ENCODE measurements around the gene ASTL. TPM values are rescaled to one million over a fixed set of nuclear protein-coding genes. Genes with fewer than 3 reads are reported as not detected.
A peak's percentile ranks its signal among the peaks of the same experiment; 100 is the strongest.

Gene ASTL
- polyA plus RNA-seq (2013, experiment 1 of 2): not detected
- not detected for polyA plus RNA-seq (2013, experiment 2 of 2)

- H3K18ac ChIP-seq (ENCODE audit: low read depth in 1 of 2, low read length in 2 of 2): no peak within 1 kb of the TSS
- no peak within 1 kb of the TSS for H3K4me3 ChIP-seq (ENCODE audit: insufficient read depth in 1 of 2, low read depth in 1 of 2, low read length in 2 of 2)
- no peak within 1 kb of the TSS for H2BK5ac ChIP-seq (ENCODE audit: low read depth, low read length, poor library complexity, severe bottlenecking)
- H2BK12ac ChIP-seq (ENCODE audit: low read length in 2 of 2): no peak within 1 kb of the TSS
- no peaks in the 10 kb centered on the region for H3K4me1 ChIP-seq (ENCODE audit: control insufficient read depth, insufficient read depth, low read depth, low read length)
- H3K4ac ChIP-seq (ENCODE audit: low read depth in 1 of 2, low read length in 2 of 2): no peak within 1 kb of the TSS
- H3K27ac ChIP-seq (ENCODE audit: low read length, poor library complexity, severe bottlenecking): no peak within 1 kb of the TSS
- peaks cover 39 to 56% of the 10 kb centered on the region in 2 experiments for H3K27me3 ChIP-seq (ENCODE audit: control insufficient read depth in 1 of 2, insufficient read depth in 1 of 2, low read length in 2 of 2)
- 3% methylated on average over 12 of the region's 17 CpGs for WGBS
- no peak within 1 kb of the TSS for H3K4me2 ChIP-seq (ENCODE audit: low read length, poor library complexity, severe bottlenecking)
- no peak within 1 kb of the TSS for H4K91ac ChIP-seq (ENCODE audit: low read length)
- H2BK120ac ChIP-seq (ENCODE audit: low read depth, low read length): no peak within 1 kb of the TSS
- no peak within 1 kb of the TSS for H2AFZ ChIP-seq (ENCODE audit: low read depth, low read length)
- H4K8ac ChIP-seq (ENCODE audit: low read length): no peak within 1 kb of the TSS
- DNase-seq: peak; percentile 32
- H2BK15ac ChIP-seq (ENCODE audit: low read depth, poor library complexity, severe bottlenecking): no peak within 1 kb of the TSS
- no peak within 1 kb of the TSS for H3K14ac ChIP-seq (ENCODE audit: low read length in 2 of 2)
- no peaks in the 10 kb centered on the region for H3K36me3 ChIP-seq (ENCODE audit: control insufficient read depth in 1 of 2, insufficient read depth in 2 of 2, low read depth in 1 of 2, low read length in 2 of 2)
- H3K9ac ChIP-seq (ENCODE audit: low read length): no peak within 1 kb of the TSS
- no peaks in the 10 kb centered on the region for H3K9me3 ChIP-seq (ENCODE audit: control insufficient read depth, low read length)
- no peak within 1 kb of the TSS for H3K23ac ChIP-seq (ENCODE audit: low read length in 2 of 2)
- H2AK5ac ChIP-seq (ENCODE audit: low read length, severe bottlenecking): no peak within 1 kb of the TSS
- H3K79me1 ChIP-seq (replicated peaks; ENCODE audit: low read length, poor library complexity, severe bottlenecking): no peaks in the 10 kb centered on the region
These were observed at the start of gene ASTL for GRCh38 chr2:96138179-96139145. ASTL (minus strand) TSS chr2:96138502; CDS start chr2:96138436, 66 bp downstream.

- no peak overlapping the region for H2AK5ac ChIP-seq (ENCODE audit: low read length, severe bottlenecking)
- 95% methylated on average over 4 of the region's 5 CpGs for WGBS
- peaks cover 3% of the 10 kb centered on the region for H3K4me1 ChIP-seq (ENCODE audit: control insufficient read depth, insufficient read depth, low read depth, low read length)
- H2BK12ac ChIP-seq (ENCODE audit: low read length in 2 of 2): no peak overlapping the region
- no peaks in the 10 kb centered on the region for H3K27me3 ChIP-seq (ENCODE audit: control insufficient read depth in 1 of 2, insufficient read depth in 1 of 2, low read length in 2 of 2)
- no peak overlapping the region for H2BK5ac ChIP-seq (ENCODE audit: low read depth, low read length, poor library complexity, severe bottlenecking)
- no peak overlapping the region for H3K4me2 ChIP-seq (ENCODE audit: low read length, poor library complexity, severe bottlenecking)
- H3K9me3 ChIP-seq (ENCODE audit: control insufficient read depth, low read length): no peaks in the 10 kb centered on the region
- no peak overlapping the region for H3K4ac ChIP-seq (ENCODE audit: low read depth in 1 of 2, low read length in 2 of 2)
- H3K27ac ChIP-seq (ENCODE audit: low read length, poor library complexity, severe bottlenecking): no peak overlapping the region
- H4K8ac ChIP-seq (ENCODE audit: low read length): no peak overlapping the region
- H3K23ac ChIP-seq (ENCODE audit: low read length in 2 of 2): no peak overlapping the region
- no peak overlapping the region for H2BK15ac ChIP-seq (ENCODE audit: low read depth, poor library complexity, severe bottlenecking)
- no peak for DNase-seq
- no peak overlapping the region for H2AFZ ChIP-seq (ENCODE audit: low read depth, low read length)
- no peak overlapping the region for H2BK120ac ChIP-seq (ENCODE audit: low read depth, low read length)
- H3K79me1 ChIP-seq (replicated peaks; ENCODE audit: low read length, poor library complexity, severe bottlenecking): peaks cover 19% of the 10 kb centered on the region
- H3K14ac ChIP-seq (ENCODE audit: low read length in 2 of 2): no peak overlapping the region
- H3K36me3 ChIP-seq (ENCODE audit: control insufficient read depth in 1 of 2, insufficient read depth in 2 of 2, low read depth in 1 of 2, low read length in 2 of 2): peaks cover 52 to 66% of the 10 kb centered on the region in 2 experiments
- H4K91ac ChIP-seq (ENCODE audit: low read length): no peak overlapping the region
- no peak overlapping the region for H3K18ac ChIP-seq (ENCODE audit: low read depth in 1 of 2, low read length in 2 of 2)
- H3K9ac ChIP-seq (ENCODE audit: low read length): no peak overlapping the region
- no peak overlapping the region for H3K4me3 ChIP-seq (ENCODE audit: insufficient read depth in 1 of 2, low read depth in 1 of 2, low read length in 2 of 2)
These were observed 48.3 kb upstream of the ASTL start for GRCh38 chr2:96186562-96186961.

DNA sequence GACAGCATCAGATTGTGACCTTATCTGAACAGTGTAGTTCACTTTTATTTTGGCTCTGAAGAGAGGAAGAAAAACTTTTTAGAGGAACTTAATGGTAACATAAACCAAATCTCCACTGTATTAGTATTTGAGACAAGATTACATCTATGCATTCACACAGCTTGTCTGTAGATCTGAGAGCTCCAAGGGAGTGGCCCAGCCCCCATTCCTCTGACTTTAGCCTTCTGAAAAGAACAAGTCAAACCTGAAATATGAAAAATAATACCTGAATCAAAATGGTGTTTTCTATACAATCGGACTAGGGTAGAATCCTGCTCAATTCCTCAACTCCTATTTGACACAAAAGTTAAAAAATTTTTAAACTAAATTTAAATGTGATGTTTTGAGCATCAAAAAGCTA is 47.2 kb upstream of the ASTL start:
- WGBS: no CpG with 5 or more reads among the region's 1 CpG

GRCh38 chr2:96184989-96185388 is 46.7 kb upstream of the ASTL start:
- Histone ChIP-seq H2BK12ac (ENCODE audit: low read length in 2 of 2) (no peak overlapping the region), H3K4me1 (ENCODE audit: control insufficient read depth, insufficient read depth, low read depth, low read length) (peaks cover 3% of the 10 kb centered on the region), H4K8ac (ENCODE audit: low read length) (no peak overlapping the region), H2AFZ (ENCODE audit: low read depth, low read length) (no peak overlapping the region), H3K14ac (ENCODE audit: low read length in 2 of 2) (no peak overlapping the region), H2BK15ac (ENCODE audit: low read depth, poor library complexity, severe bottlenecking) (no peak overlapping the region), H3K9me3 (ENCODE audit: control insufficient read depth, low read length) (no peaks in the 10 kb centered on the region), H3K4me2 (ENCODE audit: low read length, poor library complexity, severe bottlenecking) (no peak overlapping the region), H4K91ac (ENCODE audit: low read length) (no peak overlapping the region), H3K4ac (ENCODE audit: low read depth in 1 of 2, low read length in 2 of 2) (no peak overlapping the region), H3K4me3 (ENCODE audit: insufficient read depth in 1 of 2, low read depth in 1 of 2, low read length in 2 of 2) (no peak overlapping the region), H3K27me3 (ENCODE audit: control insufficient read depth in 1 of 2, insufficient read depth in 1 of 2, low read length in 2 of 2) (no peaks in the 10 kb centered on the region), H3K27ac (ENCODE audit: low read length, poor library complexity, severe bottlenecking) (no peak overlapping the region), H3K9ac (ENCODE audit: low read length) (no peak overlapping the region), H2AK5ac (ENCODE audit: low read length, severe bottlenecking) (no peak overlapping the region), H3K36me3 (ENCODE audit: control insufficient read depth in 1 of 2, insufficient read depth in 2 of 2, low read depth in 1 of 2, low read length in 2 of 2) (peaks cover 44 to 50% of the 10 kb centered on the region in 2 experiments), H2BK5ac (ENCODE audit: low read depth, low read length, poor library complexity, severe bottlenecking) (no peak overlapping the region), H3K18ac (ENCODE audit: low read depth in 1 of 2, low read length in 2 of 2) (no peak overlapping the region), H3K23ac (ENCODE audit: low read length in 2 of 2) (no peak overlapping the region), H2BK120ac (ENCODE audit: low read depth, low read length) (no peak overlapping the region), H3K79me1 (replicated peaks; ENCODE audit: low read length, poor library complexity, severe bottlenecking) (peaks cover 14% of the 10 kb centered on the region)
- no peak for DNase-seq
- 94% methylated on average over 6 of the region's 8 CpGs for WGBS

More for the DNA sequence above, 47.2 kb upstream of the ASTL start:
- no peak overlapping the region for H2AK5ac ChIP-seq (ENCODE audit: low read length, severe bottlenecking)
- no peaks in the 10 kb centered on the region for H3K9me3 ChIP-seq (ENCODE audit: control insufficient read depth, low read length)
- peaks cover 48 to 55% of the 10 kb centered on the region in 2 experiments for H3K36me3 ChIP-seq (ENCODE audit: control insufficient read depth in 1 of 2, insufficient read depth in 2 of 2, low read depth in 1 of 2, low read length in 2 of 2)
- H4K8ac ChIP-seq (ENCODE audit: low read length): no peak overlapping the region
- no peak overlapping the region for H2BK5ac ChIP-seq (ENCODE audit: low read depth, low read length, poor library complexity, severe bottlenecking)
- H3K18ac ChIP-seq (ENCODE audit: low read depth in 1 of 2, low read length in 2 of 2): no peak overlapping the region
- H3K14ac ChIP-seq (ENCODE audit: low read length in 2 of 2): no peak overlapping the region
- no peak overlapping the region for H2AFZ ChIP-seq (ENCODE audit: low read depth, low read length)
- no peak overlapping the region for H4K91ac ChIP-seq (ENCODE audit: low read length)
- no peak overlapping the region for H3K4ac ChIP-seq (ENCODE audit: low read depth in 1 of 2, low read length in 2 of 2)
- no peak overlapping the region for H3K27ac ChIP-seq (ENCODE audit: low read length, poor library complexity, severe bottlenecking)
- H2BK15ac ChIP-seq (ENCODE audit: low read depth, poor library complexity, severe bottlenecking): no peak overlapping the region
- H3K79me1 ChIP-seq (replicated peaks; ENCODE audit: low read length, poor library complexity, severe bottlenecking): peaks cover 15% of the 10 kb centered on the region
- no peak overlapping the region for H2BK12ac ChIP-seq (ENCODE audit: low read length in 2 of 2)
- H3K27me3 ChIP-seq (ENCODE audit: control insufficient read depth in 1 of 2, insufficient read depth in 1 of 2, low read length in 2 of 2): no peaks in the 10 kb centered on the region
- DNase-seq: no peak
- no peak overlapping the region for H3K23ac ChIP-seq (ENCODE audit: low read length in 2 of 2)
- no peak overlapping the region for H3K4me2 ChIP-seq (ENCODE audit: low read length, poor library complexity, severe bottlenecking)
- no peak overlapping the region for H3K4me3 ChIP-seq (ENCODE audit: insufficient read depth in 1 of 2, low read depth in 1 of 2, low read length in 2 of 2)
- no peak overlapping the region for H3K9ac ChIP-seq (ENCODE audit: low read length)
- H2BK120ac ChIP-seq (ENCODE audit: low read depth, low read length): no peak overlapping the region
- peaks cover 3% of the 10 kb centered on the region for H3K4me1 ChIP-seq (ENCODE audit: control insufficient read depth, insufficient read depth, low read depth, low read length)

All from mesenchymal stem cell (in vitro differentiated cells and primary cell).